AG04450 (cell line): Measurements from ENCODE around the gene AADAT. TPM values are rescaled to one million over a fixed set of nuclear protein-coding genes. Genes with fewer than 3 reads are reported as not detected.
"Not testable (repeated sequence)": the region's sequence is repeated elsewhere in the genome, so short reads cannot be mapped to it uniquely, and the experiment has no call there.

Experiments
- CTCF ChIA-PET: fragments of 300-600, 350-600 bp; formaldehyde crosslinking; extraction: SDS; loops from one replicate; lab custom pipeline; 2022; ENCODE audit warnings: antibody characterized with exemption, inconsistent platforms; lab: Charles Lee
- POLR2A ChIA-PET: fragments of 350-600 bp; formaldehyde crosslinking; extraction: SDS; loops from one replicate; lab custom pipeline; 2021; ENCODE audit warnings: antibody characterized with exemption, inconsistent platforms; lab: Yijun Ruan, JAX
- DNase-seq: peaks from one replicate; pipeline ENCODE4 v3.0.0-alpha.2; 2011; ENCODE audit warnings: low read depth, low spot score
- H3K27ac ChIP-seq: one replicate; pipeline ENCODE4 v1.5.1; 2012; ENCODE audit warnings: low read depth, low read length, control low read depth
- H3K27me3 ChIP-seq: one replicate; pipeline ENCODE4 v1.6.0; 2012; ENCODE audit warnings: low read length; ENCODE audit not compliant: control insufficient read depth, insufficient read depth
- H3K4me3 ChIP-seq: 2 replicates; pipeline ENCODE4 v1.5.1; 2011; ENCODE audit warnings: mild to moderate bottlenecking, low read depth, low read length, control low read depth
- H3K9me3 ChIP-seq: 2 replicates; pipeline ENCODE4 v1.5.1; 2012; ENCODE audit warnings: low read length; ENCODE audit not compliant: control insufficient read depth, insufficient read depth
- polyA plus RNA-seq: library from polyadenylated mRNA; depleted of rRNA; stranded (reverse); fragments of >200 nt; gene quantifications from 2 replicates; pipeline ENCODE4 v1.2.3, GENCODE V29; 2011
- TF ChIP-seq, protein P1 (sequence below): IDR thresholded peaks from 2 replicates; pipeline ENCODE4 v1.5.1; 2011; ENCODE audit warnings: low read depth, low read length, control low read depth, inconsistent platforms

The AADAT gene
- polyA plus RNA-seq, 1 experiment, result 17.8 TPM

DNA sequence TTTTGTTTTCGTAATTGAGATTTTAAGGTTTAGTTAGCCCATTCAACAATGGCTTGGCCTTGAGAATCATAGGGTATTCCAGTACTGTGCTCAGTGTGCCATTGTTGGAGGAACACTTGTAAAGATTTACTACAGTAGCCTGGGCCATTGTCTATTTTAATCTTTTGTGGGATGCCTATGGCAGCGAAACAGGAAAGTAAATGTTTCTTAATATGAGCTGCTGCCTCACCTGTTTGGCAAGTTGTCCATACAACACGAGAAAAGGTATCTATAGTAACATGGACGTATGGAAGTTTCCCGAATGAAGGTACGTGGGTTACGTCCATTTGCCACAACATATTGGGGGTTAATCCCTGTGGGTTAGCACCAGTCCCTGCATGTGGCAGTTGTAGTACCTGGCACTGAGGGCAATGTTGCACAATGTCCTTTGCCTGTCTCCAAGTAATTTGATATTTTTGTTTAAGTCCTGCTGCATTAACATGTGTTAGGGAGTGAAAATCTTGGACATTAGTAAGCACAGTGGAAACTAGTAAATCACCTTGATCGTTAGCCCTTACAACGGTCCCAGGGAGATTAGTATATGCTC, 38.6 kb upstream of the AADAT start:
- POLR2A ChIA-PET, result no interaction called here
- no peak for DNase-seq

DNA sequence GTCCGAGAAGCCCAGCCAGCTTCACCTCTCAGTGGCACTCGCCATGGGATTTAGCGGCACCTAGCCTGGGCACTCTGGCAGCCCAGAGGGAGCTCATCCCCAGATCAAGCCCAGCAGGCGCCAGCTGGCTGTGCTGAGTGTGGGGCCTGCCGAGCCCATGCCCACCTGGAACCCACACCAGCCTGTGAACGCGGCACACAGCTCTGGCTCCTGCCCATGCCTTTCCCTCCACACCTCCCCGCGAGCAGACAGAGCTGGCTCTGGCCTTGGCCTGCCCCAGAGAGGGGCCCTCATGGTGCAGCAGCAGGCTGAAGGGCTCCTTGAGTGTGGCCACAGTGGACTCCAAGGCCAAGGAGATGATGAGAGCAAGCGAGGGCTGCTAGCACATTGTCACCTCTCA, 38.0 kb upstream of the AADAT start:
- TF ChIP-seq, protein P1, sequence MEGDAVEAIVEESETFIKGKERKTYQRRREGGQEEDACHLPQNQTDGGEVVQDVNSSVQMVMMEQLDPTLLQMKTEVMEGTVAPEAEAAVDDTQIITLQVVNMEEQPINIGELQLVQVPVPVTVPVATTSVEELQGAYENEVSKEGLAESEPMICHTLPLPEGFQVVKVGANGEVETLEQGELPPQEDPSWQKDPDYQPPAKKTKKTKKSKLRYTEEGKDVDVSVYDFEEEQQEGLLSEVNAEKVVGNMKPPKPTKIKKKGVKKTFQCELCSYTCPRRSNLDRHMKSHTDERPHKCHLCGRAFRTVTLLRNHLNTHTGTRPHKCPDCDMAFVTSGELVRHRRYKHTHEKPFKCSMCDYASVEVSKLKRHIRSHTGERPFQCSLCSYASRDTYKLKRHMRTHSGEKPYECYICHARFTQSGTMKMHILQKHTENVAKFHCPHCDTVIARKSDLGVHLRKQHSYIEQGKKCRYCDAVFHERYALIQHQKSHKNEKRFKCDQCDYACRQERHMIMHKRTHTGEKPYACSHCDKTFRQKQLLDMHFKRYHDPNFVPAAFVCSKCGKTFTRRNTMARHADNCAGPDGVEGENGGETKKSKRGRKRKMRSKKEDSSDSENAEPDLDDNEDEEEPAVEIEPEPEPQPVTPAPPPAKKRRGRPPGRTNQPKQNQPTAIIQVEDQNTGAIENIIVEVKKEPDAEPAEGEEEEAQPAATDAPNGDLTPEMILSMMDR, result no peak
- CTCF ChIA-PET, result no interaction called here
- POLR2A ChIA-PET, result no interaction called here

More for the DNA sequence above, 38.6 kb upstream of the AADAT start:
- Histone ChIP-seq H3K27me3 (no peaks in the 10 kb centered on the region), H3K27ac (no peak overlapping the region), H3K4me3 (no peak overlapping the region), H3K9me3 (peaks cover 8% of the 10 kb centered on the region)
- TF ChIP-seq, protein P1, result no peak
- CTCF ChIA-PET, result no interaction called here

DNA sequence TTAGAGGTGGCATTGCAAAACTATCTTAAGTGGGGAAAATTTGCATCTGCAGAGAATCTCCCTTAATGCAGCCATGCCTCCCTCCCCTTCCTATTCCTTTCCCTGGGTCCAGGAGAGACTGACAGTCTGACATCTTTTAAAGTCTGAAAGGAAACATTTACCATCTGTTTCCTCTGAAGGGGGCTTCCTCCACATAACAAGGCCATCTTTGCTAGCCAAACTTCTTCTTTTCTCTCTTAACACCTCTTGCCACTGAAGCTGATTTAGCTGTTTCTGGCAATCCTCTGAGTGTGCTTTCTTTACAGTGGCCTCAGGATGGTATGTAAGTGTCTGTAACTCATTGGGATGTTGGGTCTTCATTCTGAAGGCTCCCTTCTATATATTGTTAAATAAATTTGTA, 34.6 kb upstream of the AADAT start:
- no peak overlapping the region for H3K4me3 ChIP-seq
- ChIA-PET POLR2A (no interaction called here), CTCF (no interaction called here)
- peaks cover 4% of the 10 kb centered on the region; the same call in 1 of the 2 replicates for H3K9me3 ChIP-seq
- no peak for DNase-seq
- no peak overlapping the region for H3K27ac ChIP-seq
- no peaks in the 10 kb centered on the region for H3K27me3 ChIP-seq
- TF ChIP-seq, protein P1, result no peak

More for the DNA sequence above, 38.0 kb upstream of the AADAT start:
- no peak overlapping the region for H3K4me3 ChIP-seq
- peaks cover 4% of the 10 kb centered on the region; the same call in 1 of the 2 replicates for H3K9me3 ChIP-seq
- DNase-seq, result no peak
- no peaks in the 10 kb centered on the region for H3K27me3 ChIP-seq
- no peak overlapping the region for H3K27ac ChIP-seq

DNA sequence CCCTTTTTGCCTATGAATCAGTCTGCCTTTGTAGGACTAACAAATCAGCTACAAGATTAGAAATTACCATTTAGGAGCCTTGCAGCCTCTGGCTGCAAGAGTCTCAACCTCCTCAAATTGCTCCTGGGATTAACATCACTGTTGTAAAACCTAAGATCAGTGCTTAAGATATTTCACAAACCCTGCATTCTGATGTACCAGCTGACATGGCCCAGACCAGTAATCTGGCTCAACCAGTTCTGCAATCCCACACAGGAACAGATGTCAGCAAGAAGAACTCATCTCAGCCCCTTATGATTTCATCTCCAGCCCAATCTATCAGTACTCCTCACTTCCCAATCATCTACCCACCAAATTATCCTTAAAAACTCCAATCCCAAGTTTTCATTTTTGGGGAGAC, 32.5 kb upstream of the AADAT start:
- POLR2A ChIA-PET, result no interaction called here
- Histone ChIP-seq H3K27me3 (no peaks in the 10 kb centered on the region), H3K27ac (no peak overlapping the region), H3K9me3 (no peaks in the 10 kb centered on the region), H3K4me3 (no peak overlapping the region)
- no peak for DNase-seq
- TF ChIP-seq, protein P1, result no peak
- CTCF ChIA-PET, result no interaction called here

DNA sequence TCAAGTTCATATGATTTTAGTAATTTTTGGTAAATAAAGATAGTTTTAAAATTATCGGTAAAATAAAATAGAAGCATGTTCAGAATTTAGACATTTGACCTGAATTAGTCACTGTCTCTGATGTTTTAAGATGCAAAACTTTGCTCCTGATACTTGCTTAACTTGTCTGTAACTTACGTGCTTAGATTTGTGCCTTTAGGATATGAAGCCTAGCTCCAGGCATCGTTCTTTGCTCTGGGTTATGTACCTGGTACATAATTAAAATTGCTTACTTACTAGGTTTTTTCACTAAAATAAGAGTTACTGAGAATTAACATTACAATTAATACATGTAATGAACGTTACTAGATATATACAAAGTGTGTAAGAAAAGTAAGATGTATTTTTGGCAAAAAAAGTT, 24.9 kb upstream of the AADAT start:
- Histone ChIP-seq H3K9me3 (no peaks in the 10 kb centered on the region), H3K27ac (no peak overlapping the region), H3K27me3 (no peaks in the 10 kb centered on the region), H3K4me3 (no peak overlapping the region)
- TF ChIP-seq, protein P1, result no peak
- CTCF ChIA-PET, result no interaction called here
- DNase-seq, result no peak
- POLR2A ChIA-PET, result no interaction called here

DNA sequence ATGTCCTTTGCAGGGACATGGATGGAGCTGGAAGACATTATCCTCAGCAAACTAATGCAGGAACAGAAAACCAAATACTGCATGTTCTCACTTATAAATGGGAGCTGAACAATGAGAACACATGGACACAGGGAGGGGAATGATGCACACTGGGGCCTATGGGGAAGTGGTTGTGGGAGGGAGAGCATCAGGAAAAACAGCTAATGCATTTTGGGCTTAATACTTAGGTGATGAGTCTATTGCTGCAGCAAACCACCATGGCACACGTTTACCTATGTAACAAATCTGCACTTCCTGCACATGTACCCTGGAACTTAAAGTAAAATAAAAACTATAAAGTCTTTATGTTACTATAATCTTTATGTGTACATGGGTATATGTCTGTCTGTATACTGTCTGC, 24.4 kb upstream of the AADAT start:
- H3K4me3 ChIP-seq, H3K9me3 ChIP-seq, DNase-seq, H3K27me3 ChIP-seq, POLR2A ChIA-PET, H3K27ac ChIP-seq, CTCF ChIA-PET: not testable (repeated sequence)
